GM12892 (cell line): ENCODE results near the gene WASF2.

Experiments
- POLR2A ChIP-seq: IDR thresholded peaks from 2 replicates; pipeline ENCODE4 v1.6.1; 2011; ENCODE audit warnings: low read depth, low read length, control low read depth
- POLR2AphosphoS5 ChIP-seq: IDR thresholded peaks from 2 replicates; pipeline ENCODE4 v1.6.1; 2011; ENCODE audit warnings: low read depth, low read length, control low read depth
- TAF1 ChIP-seq: IDR thresholded peaks from 2 replicates; pipeline ENCODE4 v1.6.1; 2011; ENCODE audit warnings: low read depth, mild to moderate bottlenecking, control low read depth, low read length, borderline replicate concordance

DNA sequence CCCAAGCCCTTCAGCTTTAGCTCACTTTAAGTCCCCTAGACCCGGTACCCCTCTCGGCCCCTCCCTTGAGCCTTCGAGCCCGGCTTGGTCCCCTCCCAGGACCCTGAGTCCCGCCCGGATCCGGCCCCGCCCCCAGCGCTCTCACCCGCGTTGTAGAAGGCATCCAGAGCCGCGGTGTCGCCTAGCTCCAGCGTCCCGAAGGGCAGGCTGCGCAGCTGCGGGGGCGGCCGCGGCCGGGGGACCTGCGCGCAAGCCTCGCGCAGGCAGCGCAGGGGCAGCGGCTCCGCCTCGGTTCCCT, 123.9 kb downstream of the WASF2 start:
- TF ChIP-seq POLR2A (no peak), POLR2AphosphoS5 (no peak), TAF1 (no peak)
